ENCODE data around the gene CELSR3.

GRCh38 chr3:48678056-48678455 lies 15.4 kb upstream of the CELSR3 start:
- TF ChIP-seq, protein P1, sequence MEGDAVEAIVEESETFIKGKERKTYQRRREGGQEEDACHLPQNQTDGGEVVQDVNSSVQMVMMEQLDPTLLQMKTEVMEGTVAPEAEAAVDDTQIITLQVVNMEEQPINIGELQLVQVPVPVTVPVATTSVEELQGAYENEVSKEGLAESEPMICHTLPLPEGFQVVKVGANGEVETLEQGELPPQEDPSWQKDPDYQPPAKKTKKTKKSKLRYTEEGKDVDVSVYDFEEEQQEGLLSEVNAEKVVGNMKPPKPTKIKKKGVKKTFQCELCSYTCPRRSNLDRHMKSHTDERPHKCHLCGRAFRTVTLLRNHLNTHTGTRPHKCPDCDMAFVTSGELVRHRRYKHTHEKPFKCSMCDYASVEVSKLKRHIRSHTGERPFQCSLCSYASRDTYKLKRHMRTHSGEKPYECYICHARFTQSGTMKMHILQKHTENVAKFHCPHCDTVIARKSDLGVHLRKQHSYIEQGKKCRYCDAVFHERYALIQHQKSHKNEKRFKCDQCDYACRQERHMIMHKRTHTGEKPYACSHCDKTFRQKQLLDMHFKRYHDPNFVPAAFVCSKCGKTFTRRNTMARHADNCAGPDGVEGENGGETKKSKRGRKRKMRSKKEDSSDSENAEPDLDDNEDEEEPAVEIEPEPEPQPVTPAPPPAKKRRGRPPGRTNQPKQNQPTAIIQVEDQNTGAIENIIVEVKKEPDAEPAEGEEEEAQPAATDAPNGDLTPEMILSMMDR (IDR thresholded peaks at IDR 0.05) = no peak
- TF ChIP-seq EP300 (IDR thresholded peaks at IDR 0.05) = no peak
